HG02588 (cell line): ENCODE data around the gene NDUFA6.
"Not testable (repeated sequence)": the region's sequence is repeated elsewhere in the genome, so short reads cannot be mapped to it uniquely, and the experiment has no call there.

ENCODE experiments used
- ATAC-seq: cut with Tn5 transposase; IDR thresholded peaks from one replicate; pipeline ENCODE4 v1.9.1; 2021; ENCODE audit warnings: mild to moderate bottlenecking, moderate library complexity; ENCODE audit not compliant: unreplicated experiment

NDUFA6 gene

DNA sequence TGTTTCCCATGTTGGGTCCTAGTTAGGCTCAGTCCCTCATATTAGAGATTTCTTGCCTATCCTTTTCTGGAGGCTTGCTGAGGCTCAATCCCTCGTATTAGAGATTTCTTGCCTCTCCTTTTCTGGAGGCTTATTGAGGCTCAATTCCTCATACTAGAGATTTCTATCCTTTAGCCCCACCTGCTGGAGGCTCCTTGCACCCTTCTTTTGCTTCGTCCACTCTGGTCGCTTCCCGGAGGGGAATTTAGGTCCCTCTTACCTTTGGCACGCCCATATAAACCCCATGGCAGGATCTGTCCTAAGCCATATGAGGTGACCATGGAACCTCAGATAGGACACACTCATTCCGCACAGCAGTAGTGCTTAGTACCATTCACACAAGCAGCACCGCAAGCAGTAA, 24.1 kb upstream of the NDUFA6 start:
- ATAC-seq, result no peak

DNA sequence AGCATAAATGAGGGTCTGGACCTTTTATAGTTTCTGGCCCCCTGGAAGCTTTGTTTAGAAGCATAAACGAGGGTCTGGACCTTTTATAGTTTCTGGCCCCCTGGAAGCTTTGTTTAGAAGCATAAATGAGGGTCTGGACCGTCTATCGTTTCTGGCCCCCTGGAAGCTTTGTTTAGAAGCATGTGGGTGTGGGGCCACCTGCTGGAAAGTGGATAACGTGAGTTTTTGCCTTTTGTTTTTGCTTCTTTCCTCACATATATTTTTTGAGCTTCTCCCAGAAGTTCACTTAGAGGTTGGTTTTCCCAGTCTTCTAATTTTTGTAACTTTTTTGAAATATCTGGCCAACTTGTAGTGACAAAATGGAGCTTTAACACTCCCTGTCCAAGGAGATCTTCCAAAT, 22.2 kb upstream of the NDUFA6 start:
- ATAC-seq, result not testable (repeated sequence)

DNA sequence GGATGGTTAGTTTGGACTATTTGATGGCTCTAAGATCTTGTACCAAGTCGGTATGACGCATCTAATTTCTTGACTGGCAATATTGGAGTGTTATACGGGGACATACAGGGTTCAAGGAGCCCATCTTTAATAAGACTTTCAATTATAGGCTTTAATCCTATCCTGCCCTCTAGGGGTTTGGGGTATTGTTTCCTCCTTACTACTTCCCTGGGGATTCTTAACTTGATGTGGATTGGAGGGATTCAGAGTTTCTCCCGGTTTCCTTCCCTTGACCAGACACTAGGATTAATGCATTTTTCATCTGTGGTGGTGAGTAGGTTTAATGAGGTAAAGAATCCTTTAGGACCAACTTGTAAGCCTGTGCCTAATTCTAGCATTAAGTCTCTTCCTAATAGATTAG, 21.2 kb upstream of the NDUFA6 start:
- ATAC-seq, result no peak

DNA sequence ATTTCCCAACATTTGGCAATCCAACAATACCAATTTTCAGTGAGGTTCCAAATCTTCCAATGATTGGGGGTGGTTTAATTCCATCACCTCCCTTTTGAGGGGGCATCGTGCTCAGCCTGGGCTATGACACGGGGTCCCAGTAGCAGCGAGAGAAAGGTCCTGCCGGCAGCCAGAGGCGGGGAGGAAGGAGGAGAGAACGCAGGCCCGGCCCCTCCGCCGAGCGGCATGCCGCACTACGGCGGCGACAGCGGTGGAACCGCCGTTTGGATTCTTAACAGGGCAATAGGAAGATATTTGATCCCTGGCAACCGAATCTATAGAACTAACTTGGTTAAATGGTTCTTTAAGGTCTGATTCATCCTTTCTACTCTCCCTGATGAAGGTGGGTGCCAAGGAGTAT, 18.3 kb upstream of the NDUFA6 start:
- no peak for ATAC-seq

DNA sequence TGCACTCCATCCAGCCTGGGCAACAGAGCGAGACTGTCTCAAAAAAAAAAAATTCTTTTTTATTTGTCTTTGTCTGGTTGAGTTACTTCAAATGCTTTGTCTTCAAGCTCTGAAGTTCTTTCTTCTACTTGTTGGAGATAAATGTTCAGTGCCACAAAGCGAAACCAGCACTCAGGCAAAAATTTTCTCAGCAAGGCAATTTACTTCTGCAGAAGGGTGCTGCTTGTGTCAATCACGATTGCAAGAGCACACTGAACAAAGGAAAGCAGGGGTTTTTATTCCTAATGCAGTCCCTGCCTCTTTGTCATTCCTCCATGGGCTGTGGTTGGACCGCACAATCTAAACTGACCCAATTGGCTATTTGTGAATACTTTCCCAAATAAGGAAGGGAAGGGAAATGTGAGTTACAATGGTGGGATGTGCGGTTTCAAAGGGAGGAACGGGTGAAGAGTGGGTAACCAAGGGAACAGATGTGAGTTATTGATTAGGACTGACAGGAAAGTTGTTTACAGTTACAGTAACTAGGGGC, 13.8 kb upstream of the NDUFA6 start:
- not testable (repeated sequence) for ATAC-seq

DNA sequence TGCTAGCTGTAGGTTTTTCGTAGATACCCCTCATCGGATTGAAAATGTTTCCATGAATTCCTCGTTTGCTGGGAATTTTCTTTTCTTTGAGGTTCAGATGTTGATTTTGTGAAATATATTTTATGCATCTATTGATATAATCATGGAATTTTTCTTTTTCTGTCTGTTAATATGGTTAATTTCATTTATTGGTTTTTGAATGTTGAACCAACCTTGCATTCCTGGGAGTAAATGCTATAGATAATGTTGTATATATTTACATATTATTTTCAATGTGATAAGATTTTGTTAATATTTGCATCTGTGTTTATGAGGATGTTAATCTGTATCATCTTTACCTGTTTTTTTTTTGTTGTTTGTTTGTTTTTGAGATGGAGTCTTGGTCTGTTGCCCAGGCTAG, 10.6 kb upstream of the NDUFA6 start:
- no peak for ATAC-seq

DNA sequence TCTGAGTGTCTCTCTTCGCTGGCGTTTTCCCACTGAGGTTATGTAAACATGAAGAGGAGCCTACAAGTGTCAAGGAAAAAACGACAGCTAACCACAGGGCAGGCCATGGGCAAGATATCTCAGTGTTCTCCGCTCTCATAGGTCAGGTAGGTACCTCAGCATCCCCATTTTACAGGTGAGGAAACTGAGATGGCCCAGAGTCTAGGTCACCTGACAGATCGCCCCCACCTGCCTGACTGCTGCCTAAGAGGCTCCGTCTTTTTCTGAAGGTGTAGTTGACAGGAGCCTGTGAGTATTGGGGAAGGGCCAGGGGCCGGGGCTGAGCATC, 847 bp upstream of the NDUFA6 start:
- ATAC-seq, result no peak

DNA sequence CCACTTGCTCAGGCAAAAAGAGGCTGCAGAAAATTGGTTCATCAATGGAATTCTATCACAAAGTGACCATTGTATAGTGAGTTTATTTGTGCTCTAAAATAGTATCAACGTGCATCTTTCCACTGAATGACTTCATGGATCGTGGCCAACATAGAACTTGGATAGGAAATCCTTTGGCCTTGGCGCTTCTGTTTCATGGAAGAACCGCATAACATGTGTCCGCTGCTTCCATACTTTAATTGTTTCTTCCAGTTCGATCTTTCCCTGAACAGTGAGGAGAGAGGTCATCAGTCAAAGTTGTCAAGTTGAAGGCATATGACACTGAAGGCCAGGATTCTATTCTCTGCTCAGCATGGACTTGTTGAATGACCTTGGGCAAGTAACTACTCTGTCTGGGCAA, 4.5 kb downstream of the NDUFA6 start:
- ATAC-seq, result no peak

DNA sequence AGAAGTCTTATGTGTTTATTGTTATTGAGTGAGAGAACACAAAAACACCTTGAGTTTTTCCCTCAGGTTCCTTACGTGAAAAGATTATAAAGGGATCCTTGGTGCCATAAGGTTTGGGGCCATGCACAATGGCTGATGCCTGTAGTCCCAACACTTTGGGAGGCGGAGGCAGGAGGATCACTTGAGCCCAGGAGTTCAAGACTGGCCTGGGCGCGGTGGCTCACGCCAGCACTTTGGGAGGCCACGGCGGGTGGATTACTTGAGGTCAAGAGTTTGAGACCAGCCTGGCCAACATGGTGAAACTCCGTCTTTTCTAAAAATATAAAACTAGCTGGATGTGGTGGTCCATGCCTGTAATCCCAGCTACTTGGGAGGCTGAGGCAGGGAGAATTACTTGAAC, 5.7 kb downstream of the NDUFA6 start:
- no peak for ATAC-seq

DNA sequence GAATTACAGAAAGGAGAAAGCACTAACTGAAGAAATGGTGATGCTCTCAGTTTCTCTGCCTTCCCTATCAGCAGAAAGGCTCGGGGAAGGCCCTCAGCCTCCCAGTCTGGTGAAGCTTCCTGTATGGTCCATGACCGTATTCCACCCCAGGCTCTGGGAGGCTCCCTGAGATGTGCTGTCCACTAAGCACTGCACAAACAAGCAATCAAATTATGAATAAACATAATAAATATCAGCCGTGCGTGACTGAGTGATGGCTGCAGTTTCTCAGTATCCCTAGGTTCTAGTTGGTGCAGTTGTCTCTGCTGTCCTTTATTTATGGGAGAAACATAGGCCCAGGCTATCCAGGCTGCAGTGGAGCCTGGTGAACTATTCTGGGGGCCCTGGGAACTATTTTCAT, 7.5 kb downstream of the NDUFA6 start:
- no peak for ATAC-seq

DNA sequence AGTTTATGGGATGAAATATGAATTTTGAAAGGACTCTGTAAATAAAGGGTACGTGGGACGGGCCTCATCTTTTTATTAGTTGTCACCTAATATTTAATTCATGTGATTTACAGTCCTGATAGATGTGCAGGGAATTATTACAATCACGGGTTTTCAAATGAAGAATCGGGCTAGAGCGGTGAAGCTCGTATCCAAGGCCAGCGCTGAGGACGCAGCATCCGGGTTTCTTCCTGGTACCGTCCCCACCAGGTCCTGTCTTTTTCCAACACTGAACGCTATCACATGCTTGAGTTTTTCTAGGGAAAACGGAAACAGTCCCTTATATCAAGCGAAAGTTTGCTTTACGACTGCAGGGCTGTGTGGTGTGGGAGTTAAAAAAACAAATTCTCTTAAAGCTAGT, 10.3 kb downstream of the NDUFA6 start:
- ATAC-seq, result no peak

DNA sequence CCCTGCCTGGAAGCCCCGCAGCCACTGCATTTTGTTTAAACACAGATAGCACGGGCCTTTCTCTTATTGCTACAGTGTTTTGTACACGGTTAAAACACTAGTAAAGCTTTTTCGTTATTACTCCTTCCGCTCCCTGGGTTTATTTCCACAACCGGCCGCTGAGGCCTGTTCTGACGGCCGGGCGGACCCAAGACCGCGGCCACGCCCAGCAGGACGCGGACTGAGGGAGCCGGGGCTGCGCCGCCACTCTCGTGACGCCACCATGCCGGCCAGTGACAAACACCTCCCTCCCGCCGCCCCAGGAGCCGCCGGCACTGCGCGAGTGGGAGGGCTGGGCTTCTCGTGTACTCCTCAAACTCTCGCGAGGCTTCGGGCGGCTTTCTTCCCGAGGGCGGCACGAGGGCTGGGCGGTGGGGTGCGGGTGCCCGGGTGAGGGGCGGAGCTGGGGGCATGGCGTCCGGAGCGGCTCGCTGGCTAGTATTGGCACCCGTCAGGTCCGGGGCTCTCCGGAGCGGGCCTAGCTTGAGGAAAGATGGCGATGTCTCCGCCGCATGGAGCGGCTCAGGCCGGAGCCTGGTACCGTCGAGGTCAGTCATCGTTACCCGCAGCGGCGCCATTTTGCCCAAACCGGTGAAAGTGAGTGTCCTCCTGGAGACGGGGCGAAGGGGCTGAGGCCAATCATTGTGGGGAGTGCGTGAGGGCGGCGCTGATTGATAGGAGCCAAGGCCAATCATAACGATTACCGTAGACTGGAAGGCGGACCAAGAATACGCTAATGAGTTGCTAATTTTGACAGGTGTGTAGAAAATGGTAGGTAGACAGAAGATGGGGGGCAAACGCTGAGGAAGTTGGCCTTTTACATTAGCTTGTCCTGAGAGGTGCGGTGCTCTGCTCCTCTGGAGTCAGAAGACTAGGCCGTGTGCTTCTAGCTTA, 11.0 kb downstream of the NDUFA6 start, which contains the start of gene SMDT1:
Gene SMDT1 (plus strand): TSS at position 382 of the 933 bp plus-strand sequence. CDS start 69 bp downstream, at position 451.
- peak; percentile 80 for ATAC-seq

DNA sequence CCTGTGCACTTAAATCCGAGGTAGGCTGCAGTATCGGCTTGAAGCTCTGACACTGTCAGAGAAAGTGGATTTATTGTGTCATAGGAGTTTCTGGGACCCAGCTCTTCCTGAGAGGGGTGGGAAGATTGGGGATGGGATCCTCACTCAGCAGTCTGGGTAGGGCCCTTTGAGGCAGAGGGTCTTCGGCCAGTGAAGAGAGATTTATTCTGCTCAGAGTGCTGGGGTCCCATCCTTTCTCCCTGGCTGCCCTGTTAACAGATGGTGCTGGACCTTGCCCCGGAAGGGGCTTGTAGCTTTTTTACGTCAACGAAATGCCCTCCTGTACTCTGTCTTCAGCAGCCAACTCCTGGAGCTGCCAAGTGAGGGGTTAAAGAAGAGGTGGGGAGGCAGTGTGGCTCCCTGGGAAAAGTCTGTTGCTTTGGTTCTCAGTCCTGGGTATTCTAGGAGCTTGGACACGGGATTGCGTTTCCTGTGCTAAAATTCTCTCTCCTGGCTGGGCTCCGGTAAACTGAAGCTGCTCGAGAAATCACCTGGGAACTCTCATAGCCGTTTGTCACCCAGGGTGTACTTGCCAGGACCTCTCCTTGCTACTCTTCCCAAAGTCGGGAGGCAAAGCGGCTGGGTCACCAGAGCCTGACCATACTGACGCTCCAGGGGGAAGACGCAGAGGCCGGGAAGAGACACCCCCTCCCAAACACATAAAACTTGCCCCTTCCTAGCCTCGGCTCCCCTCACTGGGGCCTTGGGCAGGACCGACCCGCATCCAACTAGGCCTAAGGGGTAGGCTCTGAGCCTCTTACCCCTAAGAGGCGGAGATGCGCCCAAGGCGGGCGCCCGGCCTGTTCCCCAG, 11.9 kb downstream of the NDUFA6 start:
- no peak for ATAC-seq

DNA sequence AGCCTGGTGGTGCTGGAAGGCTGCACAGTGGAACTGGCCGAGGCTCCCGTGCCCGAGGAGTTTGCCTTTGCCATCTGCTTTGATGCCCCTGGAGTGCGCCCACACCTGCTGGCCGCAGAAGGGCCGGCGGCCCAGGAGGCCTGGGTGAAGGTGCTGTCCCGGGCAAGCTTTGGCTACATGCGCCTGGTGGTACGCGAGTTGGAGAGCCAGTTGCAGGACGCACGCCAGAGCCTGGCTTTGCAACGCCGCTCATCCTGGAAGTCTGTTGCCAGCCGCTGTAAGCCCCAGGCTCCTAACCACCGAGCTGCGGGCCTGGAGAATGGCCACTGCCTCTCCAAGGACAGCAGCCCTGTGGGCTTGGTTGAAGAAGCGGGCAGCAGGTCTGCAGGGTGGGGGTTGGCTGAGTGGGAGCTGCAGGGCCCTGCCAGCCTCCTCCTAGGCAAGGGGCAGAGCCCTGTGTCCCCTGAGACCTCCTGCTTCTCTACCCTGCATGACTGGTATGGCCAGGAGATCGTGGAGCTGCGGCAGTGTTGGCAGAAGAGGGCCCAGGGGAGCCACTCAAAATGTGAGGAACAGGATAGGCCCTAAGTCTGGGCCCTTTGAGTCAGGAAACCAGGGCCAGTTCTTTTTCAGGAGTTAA, 13.0 kb downstream of the NDUFA6 start:
- ATAC-seq, result no peak

DNA sequence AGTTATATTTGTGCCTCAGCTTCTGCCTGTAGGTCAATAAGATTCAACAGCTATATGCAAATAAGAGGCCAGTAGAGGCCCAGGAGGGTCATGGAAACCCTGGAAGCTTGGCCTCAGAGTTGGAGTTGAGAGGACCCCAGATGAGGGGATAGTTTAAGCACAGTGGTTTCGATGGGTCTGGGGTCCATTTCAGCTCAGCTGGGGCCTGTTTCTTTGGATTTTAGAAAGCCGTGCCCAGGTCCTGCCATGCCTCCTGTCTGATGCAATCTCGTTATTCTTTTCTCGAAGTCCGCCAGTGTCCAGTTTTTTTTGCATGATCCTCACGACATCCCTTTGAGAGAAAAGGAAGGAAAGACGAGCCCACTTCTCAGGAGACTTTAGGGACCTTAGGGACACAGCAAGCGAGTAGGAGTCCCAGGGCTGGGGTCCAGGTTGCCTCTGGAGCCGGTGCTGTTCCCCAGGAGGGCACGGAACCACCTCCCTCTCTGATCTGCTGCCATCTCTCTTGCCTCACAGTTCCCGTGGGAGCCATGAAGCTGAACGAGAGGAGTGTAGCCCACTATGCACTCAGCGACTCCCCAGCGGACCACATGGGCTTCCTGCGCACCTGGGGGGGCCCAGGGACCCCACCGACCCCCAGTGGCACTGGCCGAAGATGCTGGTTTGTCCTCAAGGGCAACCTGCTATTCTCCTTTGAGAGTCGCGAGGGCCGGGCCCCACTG, 13.6 kb downstream of the NDUFA6 start:
- ATAC-seq, result no peak

DNA sequence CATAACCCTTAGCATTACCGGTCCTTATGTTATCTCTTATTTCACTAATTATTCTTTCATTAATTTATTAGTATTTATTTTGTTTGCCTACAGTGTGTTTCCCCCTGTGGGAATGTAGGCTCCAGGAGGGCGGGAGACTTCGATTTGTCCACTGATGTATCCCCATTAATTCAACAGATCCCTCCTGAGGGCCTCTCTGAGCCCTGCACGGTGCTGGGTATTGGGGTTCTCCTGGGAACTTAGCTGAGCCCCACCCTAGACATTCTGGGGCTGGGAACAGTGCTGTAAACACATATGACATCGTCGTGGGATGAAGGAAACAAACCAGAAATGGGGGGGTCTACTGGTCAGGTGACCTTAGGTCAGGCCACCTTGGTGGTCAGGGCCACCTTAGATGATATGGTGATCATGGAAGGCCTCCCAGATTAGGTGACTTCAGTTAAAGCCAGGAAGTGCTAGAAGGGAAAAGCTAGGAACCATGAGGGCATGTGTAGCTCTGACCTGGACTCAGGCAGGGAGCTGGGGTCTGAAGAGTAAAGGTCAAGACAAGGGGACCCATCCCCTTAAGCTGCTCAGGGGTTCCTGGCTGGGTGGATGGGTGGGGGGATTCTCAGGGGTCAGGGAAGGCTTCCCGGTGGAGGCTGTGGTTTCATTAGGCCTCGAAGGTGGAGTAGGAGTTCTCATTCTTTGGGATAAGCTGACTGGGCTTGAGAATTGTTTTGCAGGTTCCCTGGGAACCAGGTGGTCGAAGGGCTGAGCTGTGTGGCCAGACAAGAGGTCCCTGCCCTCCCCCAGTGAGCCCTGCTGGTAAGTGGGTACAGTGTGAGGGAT, 15.5 kb downstream of the NDUFA6 start:
- ATAC-seq, result no peak

DNA sequence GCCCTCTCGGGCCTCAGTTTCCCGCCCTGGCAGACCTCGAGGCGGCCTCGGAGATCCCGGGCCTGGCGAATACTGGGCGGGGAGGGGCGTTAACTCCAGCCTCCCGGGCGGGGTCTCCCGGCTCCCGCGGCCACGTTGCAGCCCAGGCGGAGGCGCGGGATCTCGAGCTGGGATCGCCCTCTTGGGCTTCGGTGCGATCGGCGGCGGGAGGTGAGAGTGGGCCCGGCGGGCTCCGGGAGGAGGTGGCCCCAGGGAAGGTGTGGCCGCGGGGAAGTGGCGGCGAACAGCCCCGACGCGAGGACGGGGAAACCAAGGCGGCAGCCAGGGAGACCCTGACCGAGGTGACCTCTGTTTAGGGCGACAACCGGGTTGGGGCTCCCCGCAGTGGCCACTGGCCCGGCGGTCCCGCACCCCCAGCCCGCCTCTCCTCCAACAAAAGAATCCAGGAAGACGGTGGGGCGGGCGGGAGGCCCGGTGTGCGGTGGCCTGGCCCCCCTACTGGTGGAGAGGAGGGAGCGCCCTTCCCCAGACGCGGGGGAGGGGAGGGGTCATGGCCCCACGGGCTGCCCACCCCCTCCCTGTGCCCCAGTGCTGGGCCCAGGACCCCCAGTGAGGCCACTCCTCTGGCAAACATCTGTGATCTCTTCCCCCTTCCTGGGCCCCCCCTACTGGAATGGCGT, 16.3 kb downstream of the NDUFA6 start, which contains the start of gene PHETA2:
Gene PHETA2 (plus strand): TSS at position 117 of the 680 bp plus-strand sequence. CDS start 3,046 bp downstream, outside the sequence.
- ATAC-seq, result no peak

DNA sequence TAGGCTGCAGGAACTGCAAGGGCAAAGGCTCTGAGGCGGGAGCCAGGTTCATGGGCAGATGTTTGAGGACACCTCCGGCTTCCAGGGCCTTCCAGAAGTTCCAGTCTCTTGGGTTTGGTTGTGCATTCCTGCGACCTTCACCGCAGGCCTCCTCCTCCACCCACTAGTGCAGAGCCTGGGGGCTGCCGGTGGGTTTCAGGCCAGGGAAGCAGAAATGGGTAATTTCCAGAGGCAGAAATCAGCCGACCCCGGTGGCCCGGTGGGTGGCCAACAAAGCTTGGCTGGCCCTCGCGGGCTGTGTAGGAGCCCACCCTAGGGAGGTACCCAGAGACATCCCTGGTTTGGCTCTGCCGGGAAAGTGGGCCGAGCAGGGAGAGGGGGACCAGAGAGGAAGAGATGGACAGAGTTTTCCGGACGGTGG, 16.9 kb downstream of the NDUFA6 start:
- ATAC-seq, result no peak
